Mesodermal cell (in vitro differentiated cells): ENCODE data around the gene SCFD2.

ENCODE experiments used
- H3K27ac ChIP-seq: 2 replicates; pipeline ENCODE4 v1.7.0; 2013; ENCODE audit warnings: mild to moderate bottlenecking, low read depth, low read length, moderate library complexity; ENCODE audit not compliant: severe bottlenecking
- H3K36me3 ChIP-seq: 2 replicates; pipeline ENCODE4 v1.7.1; 2013; ENCODE audit warnings: mild to moderate bottlenecking, low read length, moderate library complexity; ENCODE audit not compliant: control insufficient read depth, insufficient read depth
- H3K4me1 ChIP-seq: one replicate; pipeline ENCODE4 v1.7.1; 2013; ENCODE audit warnings: mild to moderate bottlenecking, low read length; ENCODE audit not compliant: insufficient read depth, control insufficient read depth, poor library complexity, severe bottlenecking
- H3K4me3 ChIP-seq: 2 replicates; pipeline ENCODE4 v1.7.0; 2013; ENCODE audit warnings: low read length, control low read depth, mild to moderate bottlenecking; ENCODE audit not compliant: insufficient read depth, poor library complexity, severe bottlenecking; ENCODE audit errors: extremely low read depth
- H3K9me3 ChIP-seq: 2 replicates; pipeline ENCODE4 v1.7.1; 2013; ENCODE audit warnings: mild to moderate bottlenecking, low read length, moderate library complexity; ENCODE audit not compliant: control insufficient read depth
- WGBS, 2 experiments: methylation state at CpG; one replicate each; pipeline ENCODE4 v1.1.5; 2013; ENCODE audit warnings: missing lambda C conversion rate in 2 of 2; ENCODE audit not compliant: insufficient coverage in 2 of 2; 5-methylcytosine and 5-hydroxymethylcytosine counted together

The SCFD2 gene

DNA sequence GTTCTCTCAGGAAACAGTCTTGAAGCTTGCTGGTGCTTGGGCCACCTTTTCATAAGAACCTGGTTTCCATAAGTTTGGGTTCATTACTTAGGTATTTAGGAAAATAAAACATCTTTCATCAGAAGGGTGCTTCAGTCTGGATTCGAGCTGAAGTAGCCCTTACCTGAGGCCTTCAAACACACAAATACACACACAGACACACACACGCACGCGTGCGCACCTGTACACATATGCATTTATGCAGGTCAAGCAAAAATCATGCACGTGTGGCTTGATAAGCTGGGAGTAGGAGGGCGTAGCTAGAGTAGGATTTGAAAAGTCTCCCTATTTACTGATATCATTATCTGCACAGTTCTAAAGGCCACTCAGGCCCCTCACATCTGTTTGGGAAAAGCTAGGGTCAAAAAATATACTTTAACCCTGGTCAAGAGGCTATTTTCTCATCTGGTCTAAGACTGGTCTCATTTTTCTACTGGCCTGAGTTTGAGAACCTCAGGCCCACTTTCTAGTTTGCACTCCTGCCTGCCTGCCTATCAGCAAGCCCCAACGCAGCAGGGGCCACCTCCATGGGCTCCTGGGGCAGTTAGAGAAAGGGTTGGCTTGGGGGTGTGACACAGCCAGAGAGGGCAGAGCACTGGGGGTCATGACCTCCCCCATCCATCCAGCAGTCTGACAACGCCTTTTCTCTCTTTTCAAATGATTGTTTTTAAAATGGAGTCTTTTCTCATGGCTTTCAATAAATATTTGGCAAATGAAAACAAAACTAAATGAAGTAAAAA, 439.5 kb downstream of the SCFD2 start:
- H3K4me1 ChIP-seq: peaks cover 6% of the 10 kb centered on the region
- H3K27ac ChIP-seq: peak overlapping the region; percentile 43
- H3K4me3 ChIP-seq: no peak overlapping the region
- no CpG with 5 or more reads among the region's 9 CpGs for WGBS, 2 experiments
- no peaks in the 10 kb centered on the region for H3K36me3 ChIP-seq
- no peaks in the 10 kb centered on the region for H3K9me3 ChIP-seq

DNA sequence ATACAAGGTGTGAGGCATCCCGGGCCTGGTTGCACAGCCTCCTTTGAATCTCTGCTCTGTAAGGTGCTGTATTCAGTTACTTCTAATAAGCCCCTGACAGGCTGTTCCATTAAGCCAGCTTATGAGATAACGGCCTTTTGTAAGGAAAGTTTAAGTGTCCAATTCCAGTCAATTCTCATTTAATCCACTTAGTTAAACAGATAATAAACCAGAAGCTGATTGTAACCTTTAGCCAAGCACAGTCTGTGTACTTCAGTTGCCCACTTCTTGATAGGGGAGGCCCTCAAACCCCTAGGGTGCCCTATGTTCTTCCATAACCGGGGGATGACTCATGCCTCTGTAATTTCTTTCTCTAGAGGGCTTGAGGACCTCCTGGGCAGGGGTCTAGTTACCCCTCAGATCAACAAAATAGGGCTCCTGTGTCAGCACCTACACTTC, 440.3 kb downstream of the SCFD2 start:
- H3K27ac ChIP-seq: no peak overlapping the region
- H3K36me3 ChIP-seq: no peaks in the 10 kb centered on the region
- peaks cover 6% of the 10 kb centered on the region for H3K4me1 ChIP-seq
- WGBS, 2 experiments: 13 to 38% methylated on average over 1 to 2 of the region's 3 CpGs
- H3K9me3 ChIP-seq: no peaks in the 10 kb centered on the region
- no peak overlapping the region for H3K4me3 ChIP-seq

DNA sequence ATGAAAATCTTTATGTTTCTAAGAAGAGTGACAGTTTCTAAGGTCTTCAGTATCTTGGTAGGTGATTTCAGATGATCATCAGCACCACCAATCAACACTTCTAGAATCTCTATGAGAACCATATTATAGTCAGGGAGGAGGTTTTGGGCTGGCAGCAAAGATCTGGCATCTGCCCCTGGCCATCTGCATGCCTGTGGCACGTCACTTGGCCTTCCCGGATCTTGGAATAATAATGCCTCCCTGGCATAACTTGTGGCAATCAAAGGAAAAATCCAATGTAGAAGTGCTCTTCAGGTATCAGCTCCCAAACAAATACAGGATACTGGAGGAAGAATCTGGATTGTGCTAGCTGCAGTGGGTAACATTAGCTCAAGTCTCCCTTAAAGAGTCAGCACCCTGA, 446.4 kb downstream of the SCFD2 start:
- Histone ChIP-seq H3K36me3 (no peaks in the 10 kb centered on the region), H3K4me1 (no peaks in the 10 kb centered on the region), H3K4me3 (no peak overlapping the region), H3K27ac (no peak overlapping the region), H3K9me3 (no peaks in the 10 kb centered on the region)
- 94 to 100% methylated on average over 2 of the region's 2 CpGs for WGBS, 2 experiments

DNA sequence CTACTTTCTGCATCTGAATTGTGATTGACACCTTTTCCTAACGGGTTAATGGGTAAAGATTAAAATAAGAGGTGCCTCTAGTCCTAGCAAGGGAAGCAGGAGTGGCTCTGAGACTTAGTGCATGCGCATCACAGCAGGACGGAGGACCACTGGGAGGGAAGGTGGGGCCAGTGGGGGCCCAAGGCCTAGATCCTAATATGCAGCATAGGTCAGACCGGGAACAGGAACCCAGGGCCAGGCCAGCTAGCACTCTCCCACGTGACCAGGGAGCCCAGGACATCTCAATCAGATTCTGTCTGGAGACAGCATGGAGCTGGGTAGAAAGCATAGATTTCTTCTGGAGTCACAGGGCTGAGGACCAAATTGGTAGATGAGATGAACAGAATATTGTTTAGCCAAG, 448.0 kb downstream of the SCFD2 start:
- H3K4me3 ChIP-seq: no peak overlapping the region
- H3K27ac ChIP-seq: no peak overlapping the region
- H3K36me3 ChIP-seq: no peaks in the 10 kb centered on the region
- WGBS, 2 experiments: 75 to 77% methylated on average over 5 of the region's 5 CpGs
- no peaks in the 10 kb centered on the region for H3K4me1 ChIP-seq
- H3K9me3 ChIP-seq: no peaks in the 10 kb centered on the region

DNA sequence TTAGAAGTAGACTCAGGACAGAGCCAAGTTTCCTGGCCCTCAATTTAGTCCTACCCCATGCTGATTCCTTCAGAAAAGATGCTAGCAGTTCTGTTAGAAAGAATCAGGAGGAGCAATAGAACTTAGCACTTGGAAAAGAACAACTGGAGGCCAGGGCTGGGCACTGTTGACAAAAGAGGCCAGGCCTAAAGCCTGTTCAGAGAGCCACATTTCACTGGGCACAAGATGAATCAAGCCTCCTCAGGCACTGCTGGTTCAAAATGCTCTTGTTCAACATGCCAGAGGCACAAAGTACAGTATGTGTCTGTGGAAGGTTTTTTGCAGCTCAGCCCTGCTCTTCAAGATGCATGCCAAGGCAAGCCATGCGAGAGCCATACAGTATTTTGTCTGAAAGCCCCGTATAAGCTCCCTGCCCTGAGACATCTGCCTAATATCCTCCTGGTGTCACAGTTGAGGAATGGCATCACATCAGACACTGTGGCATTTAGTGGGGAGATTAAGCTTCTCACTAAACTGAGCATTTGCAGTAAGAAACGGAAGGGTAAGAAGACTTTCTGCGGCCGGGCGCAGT, 450.0 kb downstream of the SCFD2 start:
- no peak overlapping the region for H3K27ac ChIP-seq
- 88 to 94% methylated on average over 6 of the region's 6 CpGs for WGBS, 2 experiments

DNA sequence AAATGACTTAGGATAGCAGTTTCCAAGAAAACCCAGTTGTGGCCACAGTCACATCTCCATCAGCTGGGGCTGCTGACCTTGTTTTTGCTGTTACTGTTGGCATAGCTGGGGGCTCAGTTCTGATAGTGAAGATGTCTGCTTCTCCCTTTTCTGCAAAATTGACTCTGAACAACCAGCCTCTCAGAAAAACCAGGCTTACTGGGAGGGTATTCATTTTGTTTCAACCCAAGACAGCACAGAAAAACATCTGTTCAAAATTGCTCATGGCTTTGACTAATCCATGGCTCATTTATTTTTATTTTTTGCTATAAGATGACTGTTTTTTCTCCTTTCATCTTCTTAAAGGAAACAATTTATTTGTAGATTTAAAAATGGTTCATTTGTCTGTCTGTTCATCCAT, 450.7 kb downstream of the SCFD2 start:
- Histone ChIP-seq H3K4me1 (no peaks in the 10 kb centered on the region), H3K27ac (no peak overlapping the region), H3K9me3 (no peaks in the 10 kb centered on the region), H3K36me3 (no peaks in the 10 kb centered on the region), H3K4me3 (no peak overlapping the region)

More for the DNA sequence above, 450.0 kb downstream of the SCFD2 start:
- Histone ChIP-seq H3K4me1 (no peaks in the 10 kb centered on the region), H3K36me3 (no peaks in the 10 kb centered on the region), H3K4me3 (no peak overlapping the region), H3K9me3 (no peaks in the 10 kb centered on the region)

DNA sequence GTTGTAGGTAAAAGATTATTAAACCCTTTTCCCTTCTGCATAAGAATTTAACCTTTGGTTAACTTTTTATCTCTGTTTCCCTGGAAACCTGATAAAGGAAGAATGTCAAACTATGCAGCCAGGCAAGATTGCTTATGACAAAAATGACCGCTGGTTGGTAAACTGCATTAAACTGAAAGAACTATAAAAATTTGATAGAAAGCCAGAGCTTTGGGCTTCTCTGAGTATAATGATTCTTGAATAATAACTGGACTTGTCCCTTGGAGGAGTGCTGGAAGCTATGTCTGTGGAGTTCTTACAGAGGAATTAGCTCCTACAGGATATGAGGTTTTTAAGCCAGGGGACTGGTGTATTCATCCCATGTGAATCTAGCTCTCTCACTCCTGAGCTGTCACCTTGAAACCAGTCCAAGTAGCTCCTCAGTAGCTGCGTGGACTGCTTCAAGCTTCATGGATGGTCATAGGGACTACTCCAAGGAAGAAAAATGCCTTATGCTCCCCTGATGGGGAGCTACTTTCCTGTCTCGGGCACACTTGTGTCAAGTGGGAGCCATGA, 451.7 kb downstream of the SCFD2 start:
- no peaks in the 10 kb centered on the region for H3K36me3 ChIP-seq
- H3K4me3 ChIP-seq: no peak overlapping the region
- H3K4me1 ChIP-seq: no peaks in the 10 kb centered on the region
- WGBS, 2 experiments: 89 to 92% methylated on average over 3 of the region's 3 CpGs
- H3K9me3 ChIP-seq: no peaks in the 10 kb centered on the region
- no peak overlapping the region for H3K27ac ChIP-seq

DNA sequence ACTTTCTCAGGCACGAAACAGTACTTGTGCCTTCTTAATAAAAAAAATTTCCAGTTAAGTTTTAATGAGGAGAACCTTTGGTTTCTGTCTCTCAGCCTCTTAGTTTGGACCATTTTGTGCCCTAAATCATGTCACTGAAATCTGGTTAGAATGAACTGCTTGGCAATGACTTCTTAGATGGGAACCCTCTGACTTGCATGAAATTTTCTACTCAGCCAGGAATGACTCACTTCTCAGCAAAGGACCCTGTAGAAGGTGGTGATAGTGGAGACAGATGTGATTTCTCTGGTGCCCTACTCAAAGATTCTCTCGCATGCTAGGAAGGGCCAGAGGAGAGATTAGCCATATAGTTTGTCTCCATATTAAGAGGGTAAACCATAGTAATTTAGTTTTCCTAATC, 453.3 kb downstream of the SCFD2 start:
- Histone ChIP-seq H3K27ac (no peak overlapping the region), H3K4me1 (no peaks in the 10 kb centered on the region), H3K36me3 (no peaks in the 10 kb centered on the region), H3K9me3 (no peaks in the 10 kb centered on the region), H3K4me3 (no peak overlapping the region)
- no CpG with 5 or more reads among the region's 2 CpGs for WGBS, 2 experiments

DNA sequence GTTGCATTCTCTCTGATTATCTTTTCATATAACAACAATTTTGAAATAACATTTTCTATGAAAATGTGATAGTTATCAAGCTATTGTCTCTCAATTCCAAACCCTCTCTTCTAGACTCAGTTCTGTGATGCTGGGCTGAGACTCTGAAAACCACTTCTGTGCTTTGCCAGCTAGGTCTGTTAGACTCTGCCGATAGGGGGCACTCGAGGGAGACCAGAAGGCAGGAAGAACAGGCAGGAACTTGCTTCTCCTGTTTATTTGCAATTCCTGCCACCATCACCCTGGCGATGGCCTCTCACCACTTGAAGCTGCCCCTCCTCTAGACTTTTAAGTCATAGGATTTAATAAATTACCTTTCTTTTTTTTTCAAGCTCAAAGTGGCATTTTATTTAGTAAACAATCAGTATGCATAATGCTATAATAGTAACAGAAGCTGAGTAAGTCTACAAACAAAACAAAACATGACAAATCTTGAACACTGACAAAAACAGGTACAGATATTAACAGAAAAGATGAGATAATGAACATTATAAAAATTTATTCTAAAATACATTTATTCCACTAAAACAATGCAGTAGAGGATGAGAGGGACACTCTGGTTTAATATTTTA, 454.1 kb downstream of the SCFD2 start:
- no peaks in the 10 kb centered on the region for H3K36me3 ChIP-seq
- WGBS, 2 experiments: 0% methylated on average over 2 of the region's 3 CpGs; no CpG with 5 or more reads in 1 of the 2 experiments
- no peak overlapping the region for H3K27ac ChIP-seq
- no peak overlapping the region for H3K4me3 ChIP-seq
- H3K4me1 ChIP-seq: no peaks in the 10 kb centered on the region
- H3K9me3 ChIP-seq: no peaks in the 10 kb centered on the region

DNA sequence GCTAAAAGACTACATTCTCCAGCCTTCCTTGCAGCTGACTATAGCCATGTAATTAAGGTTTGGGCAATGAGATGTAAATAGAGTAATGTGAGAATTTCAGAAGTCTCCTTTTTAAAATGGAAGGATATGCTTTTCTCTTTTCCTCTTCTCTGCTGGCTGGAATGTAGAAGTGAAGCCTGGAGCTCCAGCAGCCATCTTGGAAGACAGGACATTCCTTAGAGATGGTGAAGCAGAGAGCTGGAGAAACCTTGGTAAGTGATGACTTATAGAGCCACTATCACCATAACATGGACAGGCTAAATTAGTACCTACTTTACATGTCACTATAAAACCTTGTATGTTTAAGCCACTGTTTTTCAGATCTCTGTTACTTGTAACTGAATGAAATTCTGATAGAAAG, 455.7 kb downstream of the SCFD2 start:
- H3K4me1 ChIP-seq: no peaks in the 10 kb centered on the region
- H3K36me3 ChIP-seq: no peaks in the 10 kb centered on the region
- H3K9me3 ChIP-seq: no peaks in the 10 kb centered on the region
- H3K4me3 ChIP-seq: no peak overlapping the region
- no peak overlapping the region for H3K27ac ChIP-seq

DNA sequence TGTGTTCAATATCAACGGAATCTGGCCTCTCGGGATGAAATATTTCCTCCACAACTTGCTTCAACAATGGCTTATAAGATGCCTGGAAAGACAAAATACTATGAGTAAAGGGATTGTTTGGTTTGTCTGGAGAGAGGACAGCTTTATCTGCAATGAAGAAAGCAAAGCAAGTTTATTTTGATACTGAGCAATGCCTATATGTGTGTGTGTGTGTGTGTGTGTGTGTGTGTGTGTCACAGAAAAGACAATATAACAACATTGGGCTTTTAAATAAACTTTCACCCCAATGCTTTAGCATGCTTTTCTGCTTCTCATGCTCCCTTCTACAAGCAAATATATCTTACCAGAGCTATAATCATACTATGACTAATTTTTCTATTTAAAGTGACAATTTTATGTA, 458.4 kb downstream of the SCFD2 start:
- Histone ChIP-seq H3K4me3 (no peak overlapping the region), H3K27ac (no peak overlapping the region), H3K4me1 (no peaks in the 10 kb centered on the region), H3K36me3 (no peaks in the 10 kb centered on the region), H3K9me3 (no peaks in the 10 kb centered on the region)
- no CpG with 5 or more reads among the region's 2 CpGs for WGBS, 2 experiments
